Measurements from ENCODE around the gene CFAP46.

CFAP46 gene

GRCh38 chr10:132880128-132880981, 62.0 kb downstream of the CFAP46 start:
- no peak for DNase-seq (ENCODE audit: low read depth)

- DNase-seq (ENCODE audit: low read depth): no peak
Measured at GRCh38 chr10:132879408-132880127, 62.8 kb downstream of the CFAP46 start.

DNA sequence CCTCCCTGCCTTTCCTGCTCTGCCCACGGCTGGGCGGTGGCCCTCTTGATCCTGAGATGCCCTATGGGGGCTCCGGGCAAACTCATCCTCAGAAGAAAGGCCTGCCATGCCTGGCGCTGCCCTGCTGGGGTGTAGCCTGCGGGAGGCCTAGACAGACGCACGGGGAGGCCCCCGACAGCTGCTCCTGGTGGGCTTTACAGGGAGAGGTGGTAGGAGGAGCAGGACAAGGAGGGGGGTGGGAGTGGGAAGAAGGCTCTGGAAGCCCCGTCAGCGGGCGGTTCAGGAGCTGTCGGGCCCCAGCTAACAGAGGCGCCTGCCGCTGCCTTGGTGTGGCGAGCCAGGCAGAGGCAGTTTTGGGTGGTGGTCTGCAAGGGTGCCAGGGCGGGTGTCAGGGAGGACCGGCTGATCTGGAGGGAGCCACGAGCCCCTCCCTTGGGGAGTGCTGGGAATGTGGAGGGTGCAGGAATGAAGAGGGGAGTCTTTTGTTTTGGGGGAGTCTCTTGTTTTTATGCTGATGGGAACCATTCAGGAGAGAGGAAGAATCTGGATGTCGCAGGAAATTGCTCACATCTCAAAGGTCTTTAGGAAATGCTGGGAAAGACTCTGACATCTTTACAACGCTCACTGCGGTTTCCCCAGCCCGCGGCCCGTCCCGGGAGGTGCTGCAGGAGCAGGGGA, 63.5 kb downstream of the CFAP46 start:
- no peak for DNase-seq (ENCODE audit: low read depth)

DNA sequence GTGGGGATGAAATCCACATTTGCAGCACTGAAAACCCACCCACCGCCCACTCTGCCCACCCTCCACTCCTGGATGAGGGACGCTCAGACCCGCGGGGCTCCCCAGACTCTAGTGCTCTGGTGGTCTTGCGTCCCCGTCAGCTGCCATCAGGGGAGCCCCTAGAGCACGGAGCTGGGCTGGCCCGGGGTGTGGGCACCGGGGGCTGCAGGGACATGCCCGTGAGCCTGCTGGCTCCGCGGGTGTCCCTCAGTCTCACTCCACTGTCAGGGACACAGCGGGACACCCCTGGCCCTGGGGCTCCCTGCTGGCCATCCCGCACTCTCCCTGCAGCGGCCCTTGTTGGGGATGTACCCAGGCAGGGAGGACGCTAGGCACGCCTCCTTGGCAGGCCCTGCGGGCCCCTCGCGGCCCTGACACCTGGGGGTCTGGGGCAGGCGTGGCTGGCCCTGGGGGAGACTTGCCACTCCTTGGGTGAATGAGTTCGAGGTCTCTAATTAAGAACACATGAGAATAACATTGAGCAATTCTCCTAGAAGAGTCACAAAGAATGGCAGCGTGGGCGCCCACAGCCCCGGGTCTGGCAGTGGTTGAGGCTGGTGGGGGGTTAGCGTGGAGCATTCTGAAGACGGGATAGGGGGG, 64.2 kb downstream of the CFAP46 start:
- no peak for DNase-seq (ENCODE audit: low read depth)

DNA sequence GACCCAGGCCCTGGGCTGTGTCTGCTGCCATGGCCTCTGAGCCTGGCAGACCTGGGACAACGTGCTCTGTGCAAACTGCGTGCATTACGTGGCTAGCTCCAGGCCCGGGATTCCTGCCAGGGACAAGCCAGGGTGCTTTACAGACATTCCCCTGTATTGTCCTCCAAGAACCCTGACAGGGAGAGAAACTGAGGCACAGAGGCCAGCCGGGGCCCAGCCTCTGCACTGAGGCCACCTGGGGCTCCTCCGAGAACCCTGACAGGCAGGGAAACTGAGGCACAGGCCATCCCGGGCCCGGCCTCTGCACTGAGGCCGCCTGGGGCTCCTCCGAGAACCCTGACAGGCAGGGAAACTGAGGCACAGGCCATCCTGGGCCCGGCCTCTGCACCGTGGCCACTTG, 64.9 kb downstream of the CFAP46 start:
- no peak for DNase-seq (ENCODE audit: low read depth)

DNA sequence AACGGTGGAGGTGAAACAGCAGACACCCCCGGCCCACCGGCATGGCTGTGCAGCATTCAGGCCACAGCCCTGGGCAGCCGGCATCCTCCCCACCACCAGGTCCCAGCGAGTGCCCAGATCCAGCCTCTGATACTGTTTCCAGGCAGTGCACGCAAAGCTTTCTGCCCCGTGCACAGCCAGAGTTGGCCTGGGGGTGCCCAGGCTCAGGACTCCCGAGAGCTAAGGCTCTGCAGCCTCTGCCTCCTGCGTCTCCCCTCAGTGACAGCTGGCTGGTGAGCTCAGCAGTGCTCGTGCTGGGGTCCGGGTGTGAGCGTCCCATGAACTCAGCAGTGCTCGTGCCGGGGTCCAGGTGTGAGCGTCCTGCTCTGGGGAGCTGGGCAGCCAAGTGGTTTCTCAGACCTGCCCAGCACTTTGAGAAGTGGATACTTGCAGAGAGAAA, 65.4 kb downstream of the CFAP46 start:
- DNase-seq (ENCODE audit: low read depth): no peak

GRCh38 chr10:132876131-132876860, 66.1 kb downstream of the CFAP46 start:
- no peak for DNase-seq (ENCODE audit: low read depth)

DNA sequence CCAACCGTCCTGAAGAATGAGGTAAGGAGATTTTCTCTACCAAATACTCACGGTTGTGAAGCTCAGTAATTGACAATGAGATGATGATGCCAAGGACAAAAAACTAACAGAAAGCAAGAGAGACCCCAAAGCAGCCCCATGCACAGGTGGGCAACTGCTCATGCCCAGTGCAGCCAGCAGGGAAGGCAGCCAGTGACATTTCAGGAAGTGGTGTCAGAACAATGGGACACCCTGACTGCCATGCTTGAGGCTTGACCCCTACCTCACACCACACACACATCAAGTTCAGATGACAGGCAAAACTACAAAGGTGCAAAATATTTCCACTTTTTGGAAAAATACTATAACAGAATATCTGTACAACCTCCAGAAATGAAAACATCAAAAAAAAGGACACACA, 66.9 kb downstream of the CFAP46 start:
- no peak for DNase-seq (ENCODE audit: low read depth)

DNA sequence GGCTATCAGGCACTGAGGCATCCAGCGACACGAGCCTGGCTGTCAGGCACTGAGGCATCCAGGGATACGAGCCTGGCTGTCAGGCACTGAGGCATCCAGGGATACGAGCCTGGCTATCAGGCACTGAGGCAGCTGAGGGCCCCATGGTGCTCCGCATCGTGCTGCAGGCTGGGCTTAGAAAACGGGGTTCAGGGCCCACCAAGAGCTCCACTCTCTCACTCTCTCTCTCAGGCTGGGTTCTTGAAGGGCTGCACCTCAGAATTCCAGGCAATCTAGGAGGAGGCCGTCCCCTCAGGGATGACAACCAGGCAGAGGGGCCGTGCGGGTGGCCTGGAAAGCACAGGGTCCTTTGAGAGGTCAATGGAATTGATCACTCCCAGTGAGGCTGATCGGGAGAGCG, 69.0 kb downstream of the CFAP46 start:
- DNase-seq (ENCODE audit: low read depth): no peak

- no peak for DNase-seq (ENCODE audit: low read depth)
Measured at GRCh38 chr10:132872658-132873057, 69.7 kb downstream of the CFAP46 start.

GRCh38 chr10:132870426-132870825, 71.9 kb downstream of the CFAP46 start:
- DNase-seq (ENCODE audit: low read depth): no peak

DNA sequence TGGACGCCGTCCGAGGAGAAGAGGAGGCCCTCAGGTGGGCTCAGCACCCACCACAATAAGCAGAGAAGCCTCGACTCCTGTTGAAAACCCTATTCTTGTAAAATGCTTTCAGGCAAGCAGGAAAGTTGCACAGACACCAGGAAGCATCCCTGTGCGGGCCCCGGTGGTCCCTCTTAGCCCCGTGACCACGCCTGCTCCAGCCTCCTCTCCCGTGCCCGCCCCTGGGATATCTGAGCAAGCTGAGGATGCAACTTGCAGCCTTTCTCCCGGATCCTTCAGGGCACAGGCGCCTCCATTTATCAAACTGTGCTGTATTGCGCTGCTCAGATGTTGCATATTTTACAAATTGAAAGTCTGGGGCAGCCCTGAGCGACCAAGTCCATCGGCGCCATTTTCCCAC, 72.7 kb downstream of the CFAP46 start:
- no peak for DNase-seq (ENCODE audit: low read depth)

DNA sequence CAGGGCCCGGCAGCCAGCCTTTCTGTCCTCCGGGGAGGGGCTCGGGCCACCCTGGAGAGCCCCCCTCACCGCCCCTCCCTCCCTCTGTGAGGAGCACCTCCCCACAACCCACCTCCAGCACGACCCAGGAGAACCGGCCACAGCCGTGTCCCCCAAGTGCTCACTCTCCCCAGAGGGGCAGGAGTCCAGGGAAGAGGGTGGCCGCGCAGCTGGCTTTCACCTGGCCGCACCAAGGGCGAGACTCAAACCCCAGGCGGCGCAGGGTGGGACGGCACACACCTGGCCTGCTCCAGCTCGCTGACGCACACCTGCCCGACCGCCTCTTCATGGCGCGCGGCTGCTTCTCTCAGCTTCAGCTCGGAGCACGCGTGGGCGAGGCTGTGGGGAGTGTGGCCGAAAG, 73.4 kb downstream of the CFAP46 start:
- no peak for DNase-seq (ENCODE audit: low read depth)

GRCh38 chr10:132867801-132868644, 74.3 kb downstream of the CFAP46 start:
- no peak for DNase-seq (ENCODE audit: low read depth)

GRCh38 chr10:132866601-132867381, 75.6 kb downstream of the CFAP46 start:
- DNase-seq (ENCODE audit: low read depth): no peak

DNA sequence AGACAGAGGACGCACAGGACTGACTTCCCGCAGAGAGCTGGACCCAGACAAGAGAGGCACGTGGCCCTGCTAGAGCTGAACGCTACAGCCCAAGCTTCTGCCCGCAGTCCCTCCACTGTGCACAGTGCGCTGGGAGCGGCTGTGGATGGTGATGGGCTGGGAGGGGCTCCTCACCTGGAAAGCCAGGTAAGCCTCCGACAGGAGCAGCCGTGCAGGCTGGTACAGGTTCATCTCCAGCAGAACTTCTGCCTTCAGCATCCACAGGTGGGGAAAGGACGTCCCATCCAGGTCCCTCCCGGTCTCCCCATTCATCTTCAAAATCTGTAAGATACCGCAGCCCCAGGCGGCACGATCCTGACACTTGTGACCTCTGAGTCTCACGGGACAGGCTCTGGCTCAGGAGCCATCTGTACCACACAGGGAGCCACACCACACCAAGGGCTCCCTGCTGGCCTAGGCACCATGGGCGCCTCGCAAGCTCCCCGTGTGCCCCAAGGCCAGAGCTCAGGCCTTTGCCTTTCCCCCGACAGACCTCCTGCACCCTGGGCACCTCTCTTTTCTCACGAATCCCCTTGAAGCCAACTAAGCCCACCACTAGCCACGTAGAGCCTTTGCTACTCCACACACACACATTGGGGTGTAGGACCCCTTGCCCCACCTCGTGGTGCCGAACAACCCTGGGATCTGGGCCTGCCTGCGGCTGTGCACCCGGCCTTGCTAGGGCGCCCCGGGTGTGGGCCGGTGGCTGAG, 76.3 kb downstream of the CFAP46 start:
- DNase-seq (ENCODE audit: low read depth): no peak

GRCh38 chr10:132865171-132865631, 77.2 kb downstream of the CFAP46 start:
- no peak for DNase-seq (ENCODE audit: low read depth)

DNA sequence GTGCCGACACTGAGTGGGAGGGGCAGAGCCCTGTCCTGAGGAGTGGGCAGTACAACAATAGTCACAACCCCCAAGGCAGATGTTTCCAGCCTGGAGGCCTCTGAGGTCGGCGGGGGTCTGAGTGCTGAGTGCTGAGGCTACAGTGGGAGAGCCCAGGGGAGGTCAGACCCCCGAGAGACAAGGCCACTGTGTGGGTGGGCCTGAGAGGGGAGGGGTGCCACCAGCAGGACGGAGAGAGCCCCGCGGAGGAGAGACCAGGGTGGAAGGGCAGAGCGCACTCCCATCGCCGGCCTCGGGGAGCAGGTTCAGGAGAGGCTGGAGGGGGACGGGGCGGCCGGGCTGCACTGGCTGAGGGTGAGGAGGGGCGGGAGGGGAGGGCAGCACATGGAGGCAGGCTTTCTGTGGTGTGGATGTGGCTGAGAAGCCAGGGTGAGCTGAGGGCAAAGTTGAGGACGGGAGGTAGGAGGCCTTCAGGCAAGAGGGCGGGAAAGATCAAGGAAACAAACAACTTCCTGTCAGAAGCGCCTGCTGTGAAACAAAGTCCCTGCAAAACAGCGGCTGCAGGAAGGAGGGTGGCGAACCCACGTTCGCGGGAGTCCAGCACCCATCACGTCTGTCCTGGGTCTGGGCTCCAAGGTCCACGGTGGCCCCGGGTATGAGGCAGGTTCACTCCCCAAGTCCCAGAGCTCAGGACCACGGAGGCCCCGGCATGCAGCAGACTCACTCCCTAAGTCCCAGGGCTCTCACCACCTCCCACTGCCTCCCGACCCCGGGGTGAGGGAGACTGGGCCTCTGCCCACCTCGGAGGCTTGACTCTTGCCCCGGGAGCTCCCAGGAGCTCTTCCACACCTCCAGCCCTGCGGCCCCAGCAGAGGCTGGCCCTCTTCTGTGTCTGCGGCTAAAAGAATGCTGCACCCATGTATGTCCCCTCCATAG, 79.6 kb downstream of the CFAP46 start:
- no peak for DNase-seq (ENCODE audit: low read depth)
